ENCODE results near the gene PTRHD1.

PTRHD1 gene

DNA sequence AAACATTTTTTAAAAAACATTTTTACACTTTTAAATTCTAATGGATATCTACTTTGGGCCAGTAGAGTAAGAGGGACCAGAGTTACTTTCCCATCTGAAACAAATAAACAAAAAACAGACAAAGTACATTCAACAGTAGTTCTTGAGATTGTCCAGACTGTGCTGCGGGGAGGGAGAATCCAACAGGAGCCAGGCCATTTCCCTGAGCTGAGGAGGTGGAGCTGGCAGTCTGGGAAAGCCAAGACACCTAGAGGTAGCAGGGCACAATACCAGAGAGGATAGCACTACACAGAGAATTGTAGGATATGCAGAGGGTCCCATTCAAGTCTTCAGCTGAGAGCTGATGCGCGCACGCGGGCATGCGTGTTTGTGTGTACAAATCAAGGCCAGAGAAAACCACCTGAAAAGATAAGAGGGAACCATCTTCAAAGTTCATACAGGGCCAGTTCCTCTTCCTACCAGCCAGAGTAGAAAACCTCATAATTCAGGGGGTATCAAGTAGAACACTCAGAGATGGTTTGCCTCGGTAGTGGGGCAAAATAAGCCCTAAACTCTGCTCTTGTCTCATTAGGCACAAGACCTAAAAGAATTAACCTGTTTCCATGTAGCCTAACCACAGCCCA, 44.0 kb downstream of the PTRHD1 start:
- DNase-seq: no peak

DNA sequence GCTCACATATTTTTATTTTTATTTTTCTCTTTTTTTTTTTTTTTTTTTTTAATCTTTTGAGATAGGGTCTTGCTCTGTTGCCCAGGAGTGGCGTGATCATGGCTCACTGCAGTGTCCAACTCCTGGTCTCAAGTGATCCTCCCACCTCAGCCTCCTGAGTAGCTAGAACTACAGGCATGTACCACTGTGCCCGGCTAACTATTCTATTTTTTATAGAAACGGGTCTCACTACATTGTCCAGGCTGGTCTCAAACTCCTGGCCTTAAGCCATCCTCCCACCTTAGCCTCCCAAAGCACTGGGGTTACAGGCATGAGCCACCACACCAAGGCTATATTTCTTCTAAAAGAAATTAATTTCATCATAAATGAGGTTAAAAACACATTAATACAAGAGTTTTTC, 45.9 kb downstream of the PTRHD1 start:
- DNase-seq: no peak

DNA sequence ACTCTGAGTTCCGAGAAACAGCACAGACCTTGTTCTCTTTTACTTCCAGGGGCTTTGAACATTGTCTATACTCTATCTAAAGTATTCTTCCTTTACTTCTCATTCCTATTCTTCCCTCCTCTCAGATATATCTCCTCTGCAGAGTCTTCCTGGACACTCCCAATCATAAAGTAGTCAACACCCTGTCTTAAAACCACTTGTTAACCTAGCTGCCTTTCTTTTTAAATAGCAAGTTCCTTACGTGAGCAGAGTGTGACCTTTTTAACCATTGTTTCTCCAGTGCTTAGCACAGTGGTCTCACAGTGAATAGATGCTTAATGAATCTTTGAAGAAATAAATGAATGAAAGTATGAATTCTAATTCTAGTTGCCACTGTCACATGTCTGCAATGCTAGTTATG, 47.4 kb downstream of the PTRHD1 start:
- DNase-seq: no peak

DNA sequence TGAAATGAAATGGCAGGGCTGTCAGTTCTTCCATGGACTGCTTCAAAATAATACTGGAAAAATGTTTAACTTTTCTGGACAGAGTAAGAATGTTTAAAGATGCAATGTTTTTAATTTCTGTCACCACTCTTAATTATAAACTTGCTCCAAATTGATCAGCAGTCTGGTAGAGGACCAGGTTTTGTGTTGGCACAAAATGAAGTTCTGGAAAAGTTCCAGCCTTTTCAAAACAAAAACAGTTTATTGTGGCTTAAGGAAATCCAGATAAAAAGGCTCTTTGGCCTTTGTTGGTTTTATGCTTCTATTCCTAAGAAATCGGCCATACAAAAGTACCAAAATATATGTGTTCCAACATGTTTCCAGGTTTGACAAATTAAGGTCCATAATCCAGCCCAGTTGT, 48.8 kb downstream of the PTRHD1 start:
- DNase-seq: no peak

DNA sequence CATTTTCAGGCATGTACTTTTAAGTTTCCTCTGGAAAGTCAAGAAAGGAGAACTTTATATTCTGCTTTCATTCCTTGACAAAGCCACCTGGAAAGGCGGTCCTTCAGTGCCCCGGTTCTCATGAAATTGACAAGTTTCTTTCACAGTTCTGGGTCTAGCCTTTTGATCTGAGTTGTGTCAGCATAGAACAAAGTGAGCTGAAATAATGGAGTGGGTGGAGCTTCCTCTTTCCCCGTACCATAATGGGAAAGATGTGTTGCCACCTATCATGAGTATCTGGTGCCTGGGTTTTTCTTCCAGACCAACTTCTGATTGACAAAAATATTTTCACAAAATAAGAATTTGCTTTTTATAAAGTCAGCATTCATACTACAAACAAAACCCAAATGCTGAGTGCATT, 49.3 kb downstream of the PTRHD1 start:
- DNase-seq: no peak

DNA sequence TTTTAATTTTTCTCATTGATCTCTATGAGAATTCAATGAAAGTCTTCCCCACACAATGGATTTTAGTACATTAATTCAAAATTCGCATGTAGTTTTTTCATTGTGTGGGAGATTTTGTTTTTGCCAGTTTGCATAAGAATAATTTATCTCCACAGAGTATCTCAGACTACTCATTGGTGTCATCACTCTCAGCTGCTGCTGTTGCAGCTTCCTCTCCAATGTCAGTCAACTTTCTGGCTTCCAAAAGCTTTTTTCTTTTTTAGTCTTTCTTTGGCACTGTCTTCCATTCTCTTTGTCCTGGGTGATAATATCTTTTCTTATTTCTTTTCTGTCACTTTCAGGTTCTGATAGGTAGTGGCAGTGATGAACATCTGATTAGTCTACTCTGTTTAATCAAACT, 50.5 kb downstream of the PTRHD1 start:
- DNase-seq: no peak

DNA sequence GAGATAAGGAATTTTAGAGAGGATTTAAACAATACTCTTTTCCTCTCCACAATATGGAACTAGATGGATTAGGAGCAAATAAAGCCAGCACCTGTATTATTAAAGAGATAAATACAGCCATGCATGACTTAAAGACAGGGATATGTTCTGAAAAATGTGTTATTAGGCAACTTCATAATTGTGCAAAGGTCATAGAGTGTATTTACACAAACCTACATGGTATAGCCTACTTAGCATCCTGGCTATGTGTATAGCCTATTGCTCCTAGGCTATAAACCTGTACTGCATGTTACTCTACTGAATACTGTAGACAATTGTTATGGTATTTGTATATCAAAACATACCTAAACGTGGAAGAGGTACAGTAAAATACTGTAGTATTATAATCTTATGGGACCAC, 53.0 kb downstream of the PTRHD1 start:
- no peak for DNase-seq
